GM12878 (cell line): ENCODE data around the gene IKBIP. TPM values are rescaled to one million over a fixed set of nuclear protein-coding genes. Genes with fewer than 3 reads are reported as not detected.
A peak's percentile ranks its signal among the peaks of the same experiment; 100 is the strongest.

ENCODE experiments used
- CHD2 ChIP-seq: IDR thresholded peaks from 2 replicates; pipeline ENCODE4 v1.6.1; 2011; ENCODE audit warnings: low read depth, low read length, improper control_type of control experiment, borderline replicate concordance
- CTCF ChIP-seq, 3 experiments: IDR thresholded peaks in 2 of 3; conservative IDR thresholded peaks in 1 of 3; 2 replicates each; pipeline ENCODE4 v1.5.1; 2011; ENCODE audit warnings: low read depth in 3 of 3, low read length in 3 of 3, mild to moderate bottlenecking in 3 of 3, control low read depth in 2 of 3, moderate library complexity in 2 of 3, inconsistent platforms in 1 of 3, mixed read lengths in 1 of 3; ENCODE audit not compliant: control insufficient read depth in 2 of 3, insufficient read depth in 1 of 3; ENCODE audit errors: extremely low read depth in 1 of 3
- ETV6 ChIP-seq, 2 experiments: fragments of 450-650 bp in 1 of 2; IDR thresholded peaks in 1 of 2; conservative IDR thresholded peaks in 1 of 2; 2 replicates each; pipeline ENCODE4 v1.6.1; 2014; ENCODE audit warnings: antibody characterized with exemption in 1 of 2, borderline replicate concordance in 1 of 2, low read depth in 1 of 2, mild to moderate bottlenecking in 1 of 2, moderate library complexity in 1 of 2
- FOS ChIP-seq: IDR thresholded peaks from 3 replicates; pipeline ENCODE4 v1.6.1; 2011; ENCODE audit warnings: borderline replicate concordance; ENCODE audit not compliant: insufficient read length; ENCODE audit errors: extremely low read depth
- HCFC1 ChIP-seq: fragments of 150-350 bp; IDR thresholded peaks from 2 replicates; pipeline ENCODE4 v1.6.1; 2014; ENCODE audit warnings: low read length
- RAD21 ChIP-seq: IDR thresholded peaks from 2 replicates; pipeline ENCODE4 v1.6.1; 2011; ENCODE audit warnings: mild to moderate bottlenecking, low read depth, low read length, moderate library complexity; ENCODE audit not compliant: insufficient read depth
- SIX5 ChIP-seq: IDR thresholded peaks from 2 replicates; pipeline ENCODE4 v1.6.1; 2011; ENCODE audit warnings: mild to moderate bottlenecking, low read depth, low read length, moderate library complexity; ENCODE audit not compliant: severe bottlenecking
- SMAD1 ChIP-seq: fragments of 450-650 bp; IDR thresholded peaks from 2 replicates; pipeline ENCODE4 v1.6.1; 2018; ENCODE audit warnings: mild to moderate bottlenecking, low read depth; ENCODE audit not compliant: partially characterized antibody
- SMC3 ChIP-seq: IDR thresholded peaks from 2 replicates; pipeline ENCODE4 v1.6.1; 2011; ENCODE audit warnings: low read length, improper control_type of control experiment, borderline replicate concordance
- polyA plus RNA-seq, 11 experiments: library from polyadenylated mRNA; depleted of rRNA in 4 of 11; unstranded in 6 of 11; stranded (reverse) in 5 of 11; fragments of >200 nt; fragmentation: Nextera tagmentation in 4 of 11; fragmentation: Illumina TruSeq in 1 of 11; extraction: Ambion mirVana in 4 of 11; extraction: Trizol in 1 of 11; gene quantifications; 1 replicate in 1 of 11; 2 replicates in 10 of 11; pipeline versions ENCODE4 v1.2.1 to v1.2.3, GENCODE V29; 2011 to 2016; ENCODE audit warnings: inconsistent platforms in 2 of 11, missing spikeins in 2 of 11, low read depth in 1 of 11
- total RNA-seq, 4 experiments: library from RNA; depleted of rRNA in 3 of 4; stranded (reverse); fragments of >200 nt in 3 of 4; fragmentation: Illumina TruSeq in 1 of 4; extraction: Trizol in 1 of 4; gene quantifications; 2 replicates each; pipeline versions ENCODE4 v1.2.1 to v1.2.3, GENCODE V29; 2013 to 2021

The IKBIP gene
- total and polyA plus RNA-seq, 10 of the 15 experiments (the other 5 are each of a cell fraction or from before 2014, with no cell fraction given) = 5.4 to 34.5 (median 18.4) TPM

DNA sequence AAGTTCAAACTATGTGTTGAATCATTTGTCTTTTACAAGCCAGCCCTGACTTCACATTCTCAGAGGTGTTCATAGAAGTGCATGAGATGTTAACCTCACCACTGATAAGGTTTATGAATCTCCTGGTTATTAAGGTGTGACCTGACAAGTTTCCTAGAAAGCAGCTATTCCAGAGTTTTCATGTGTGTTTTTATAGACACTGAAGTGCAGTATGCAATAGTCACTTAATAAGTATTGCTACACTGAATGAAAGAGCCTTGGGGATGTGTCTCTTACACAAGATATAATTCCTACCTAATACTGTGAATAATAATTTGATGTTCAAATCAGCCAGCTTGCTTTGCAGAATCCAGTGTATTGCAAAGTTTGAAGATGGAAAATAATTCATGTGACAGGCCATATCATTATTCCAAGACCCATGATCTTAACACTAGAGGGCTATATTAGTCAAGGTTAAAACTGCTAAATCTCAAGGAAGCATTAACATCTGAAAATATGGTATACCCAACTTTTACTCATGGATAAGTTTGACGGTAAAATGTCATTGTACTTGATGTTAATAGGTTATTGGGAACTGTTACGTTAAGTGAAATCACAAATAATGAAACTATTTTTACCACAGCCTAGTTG lies 38.1 kb downstream of the IKBIP start (continued):
- TF ChIP-seq SIX5 = no peak
- no peak for TF ChIP-seq CHD2
- peak in 1 of 3 experiments; percentile 42; a peak in 1 of 6 replicates for TF ChIP-seq CTCF (IDR thresholded peaks at IDR 0.05 in 2 of 3, conservative IDR thresholded peaks at IDR 0.05 in 1 of 3; ENCODE audit: control insufficient read depth in 2 of 3, extremely low read depth in 1 of 3, insufficient read depth in 1 of 3, low read depth in 3 of 3, low read length in 3 of 3)
- no peak for TF ChIP-seq HCFC1
- TF ChIP-seq FOS = no peak
- peak; percentile 21; the same call in 1 of the 2 replicates for TF ChIP-seq SMC3
- no peak for TF ChIP-seq SMAD1
- no peak for TF ChIP-seq ETV6 (conservative IDR thresholded peaks at IDR 0.05 in 1 of 2, IDR thresholded peaks at IDR 0.05 in 1 of 2; ENCODE audit: borderline replicate concordance in 1 of 2, low read depth in 1 of 2)
- TF ChIP-seq RAD21 = peak; percentile 29; the same call in 1 of the 2 replicates
